ENCODE measurements around the gene UIMC1.
"Not testable (repeated sequence)": the region's sequence is repeated elsewhere in the genome, so short reads cannot be mapped to it uniquely, and the experiment has no call there.

Gene UIMC1

DNA sequence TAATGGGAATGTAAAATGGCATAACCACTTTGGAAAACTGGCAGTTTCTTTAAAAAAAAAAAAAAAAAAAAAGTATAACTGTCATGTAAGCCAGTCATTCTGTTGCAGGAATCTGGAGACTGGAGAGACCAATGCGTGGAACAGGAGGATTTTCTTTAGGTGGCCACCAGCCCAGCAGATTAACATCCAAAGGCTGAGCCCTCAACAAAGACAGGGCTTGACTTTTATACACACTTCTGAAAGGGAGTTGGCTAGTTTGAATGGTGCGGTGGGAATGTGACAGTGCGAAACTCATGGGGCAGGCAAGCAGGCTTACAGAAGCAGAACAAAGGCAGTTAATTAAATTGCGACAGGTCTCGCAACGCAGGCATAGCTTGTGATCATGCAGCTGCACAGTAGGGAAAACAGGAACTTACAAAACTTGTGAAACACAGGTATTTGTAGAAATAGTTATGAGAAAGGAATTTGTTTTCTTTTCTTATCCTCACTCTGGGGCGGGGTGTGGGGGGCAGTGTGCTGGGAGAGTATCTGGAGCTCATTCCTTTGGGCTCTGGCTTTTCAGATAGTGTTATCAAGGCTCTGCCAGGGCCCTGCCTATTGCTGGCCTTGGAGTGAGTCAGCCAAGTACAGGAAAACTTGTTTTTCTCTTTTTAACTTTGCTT lies 12.0 kb downstream of the UIMC1 start:
- Histone ChIP-seq H3K36me3 (ENCODE audit: insufficient read depth, low read length) (no peaks in the 10 kb centered on the region), H3F3A (ENCODE audit: low read depth) (no peaks in the 10 kb centered on the region), H3K4me2 (ENCODE audit: low read depth, low read length, poor library complexity, severe bottlenecking) (no peak overlapping the region), H3K79me2 (ENCODE audit: insufficient read depth, low read length) (peaks cover 81% of the 10 kb centered on the region; the same call in 1 of the 2 replicates), H3K4me1 (ENCODE audit: insufficient read depth, low read length, poor library complexity, severe bottlenecking) (peaks cover 5% of the 10 kb centered on the region), H2AFZ (ENCODE audit: low read length) (no peak overlapping the region), H3K4me3 (ENCODE audit: low read length, poor library complexity, severe bottlenecking) (no peak overlapping the region), H3K9me2 (replicated peaks; ENCODE audit: low read depth, low read length) (no peaks in the 10 kb centered on the region), H3K9me3 (ENCODE audit: insufficient read depth, low read depth, low read length) (no peaks in the 10 kb centered on the region), H3K9ac (ENCODE audit: low read depth, low read length, poor library complexity, severe bottlenecking) (no peak overlapping the region), H4K20me1 (ENCODE audit: insufficient read depth, low read length, poor library complexity, severe bottlenecking) (peaks cover 15% of the 10 kb centered on the region), H3K27me3 (ENCODE audit: insufficient read depth, low read length, poor library complexity, severe bottlenecking) (no peaks in the 10 kb centered on the region)
- TF ChIP-seq, protein P1, sequence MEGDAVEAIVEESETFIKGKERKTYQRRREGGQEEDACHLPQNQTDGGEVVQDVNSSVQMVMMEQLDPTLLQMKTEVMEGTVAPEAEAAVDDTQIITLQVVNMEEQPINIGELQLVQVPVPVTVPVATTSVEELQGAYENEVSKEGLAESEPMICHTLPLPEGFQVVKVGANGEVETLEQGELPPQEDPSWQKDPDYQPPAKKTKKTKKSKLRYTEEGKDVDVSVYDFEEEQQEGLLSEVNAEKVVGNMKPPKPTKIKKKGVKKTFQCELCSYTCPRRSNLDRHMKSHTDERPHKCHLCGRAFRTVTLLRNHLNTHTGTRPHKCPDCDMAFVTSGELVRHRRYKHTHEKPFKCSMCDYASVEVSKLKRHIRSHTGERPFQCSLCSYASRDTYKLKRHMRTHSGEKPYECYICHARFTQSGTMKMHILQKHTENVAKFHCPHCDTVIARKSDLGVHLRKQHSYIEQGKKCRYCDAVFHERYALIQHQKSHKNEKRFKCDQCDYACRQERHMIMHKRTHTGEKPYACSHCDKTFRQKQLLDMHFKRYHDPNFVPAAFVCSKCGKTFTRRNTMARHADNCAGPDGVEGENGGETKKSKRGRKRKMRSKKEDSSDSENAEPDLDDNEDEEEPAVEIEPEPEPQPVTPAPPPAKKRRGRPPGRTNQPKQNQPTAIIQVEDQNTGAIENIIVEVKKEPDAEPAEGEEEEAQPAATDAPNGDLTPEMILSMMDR (conservative IDR thresholded peaks at IDR 0.05; ENCODE audit: low read length) = no peak
- no peak for TF ChIP-seq EZH2phosphoT487 (IDR thresholded peaks at IDR 0.05; ENCODE audit: borderline replicate concordance)

DNA sequence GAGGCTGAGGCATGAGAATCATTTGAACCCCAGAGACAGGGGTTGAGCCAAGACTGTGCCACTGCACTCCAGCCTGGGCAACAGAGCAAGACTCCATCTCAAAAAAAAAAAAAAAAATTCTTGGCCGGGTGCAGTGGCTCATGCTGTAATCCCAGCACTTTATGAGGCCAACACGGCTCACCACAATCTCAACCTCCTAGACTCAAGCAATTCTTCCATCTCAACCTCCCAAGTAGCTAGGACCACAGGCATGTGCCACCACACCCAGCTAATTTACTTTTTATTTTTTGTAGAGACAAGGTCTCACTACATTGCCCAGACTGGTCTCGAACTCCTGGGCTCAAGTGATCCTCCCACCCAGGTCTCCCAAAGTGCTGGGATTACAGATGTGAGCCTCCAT lies 13.5 kb downstream of the UIMC1 start:
- Histone ChIP-seq H4K20me1 (ENCODE audit: insufficient read depth, low read length, poor library complexity, severe bottlenecking) (peaks cover 19% of the 10 kb centered on the region), H3K79me2 (ENCODE audit: insufficient read depth, low read length) (peaks cover 85% of the 10 kb centered on the region; the same call in 1 of the 2 replicates)
- not testable (repeated sequence) for H2AFZ ChIP-seq (ENCODE audit: low read length); H3K4me3 ChIP-seq (ENCODE audit: low read length, poor library complexity, severe bottlenecking); H3K9ac ChIP-seq (ENCODE audit: low read depth, low read length, poor library complexity, severe bottlenecking); H3K27me3 ChIP-seq (ENCODE audit: insufficient read depth, low read length, poor library complexity, severe bottlenecking); H3K9me3 ChIP-seq (ENCODE audit: insufficient read depth, low read depth, low read length); H3K4me2 ChIP-seq (ENCODE audit: low read depth, low read length, poor library complexity, severe bottlenecking); H3K9me2 ChIP-seq (replicated peaks; ENCODE audit: low read depth, low read length); H3F3A ChIP-seq (ENCODE audit: low read depth); H3K4me1 ChIP-seq (ENCODE audit: insufficient read depth, low read length, poor library complexity, severe bottlenecking); H3K36me3 ChIP-seq (ENCODE audit: insufficient read depth, low read length)

DNA sequence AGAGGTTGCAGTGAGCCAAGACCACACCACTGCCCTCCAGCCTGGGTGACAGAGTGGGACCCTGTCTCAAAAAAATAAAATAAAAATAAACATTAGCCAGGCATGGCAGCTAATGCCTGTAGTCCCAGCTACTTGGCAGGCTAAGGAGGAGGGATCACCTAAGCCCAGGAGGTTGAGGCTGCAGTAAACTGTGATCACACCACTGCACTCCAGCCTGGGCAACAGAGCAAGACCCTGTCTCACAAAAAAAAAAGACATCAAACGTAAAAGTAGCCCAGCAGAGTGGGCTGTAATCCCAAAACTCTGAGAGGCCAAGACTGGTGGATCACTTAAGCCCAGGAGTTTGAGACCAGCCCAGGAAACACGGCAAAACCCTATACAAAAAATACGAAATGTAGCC lies 19.0 kb downstream of the UIMC1 start:
- Histone ChIP-seq H3K4me1 (ENCODE audit: insufficient read depth, low read length, poor library complexity, severe bottlenecking) (no peaks in the 10 kb centered on the region), H3F3A (ENCODE audit: low read depth) (no peaks in the 10 kb centered on the region), H4K20me1 (ENCODE audit: insufficient read depth, low read length, poor library complexity, severe bottlenecking) (peaks cover 17% of the 10 kb centered on the region), H3K4me2 (ENCODE audit: low read depth, low read length, poor library complexity, severe bottlenecking) (no peak overlapping the region), H3K9me2 (replicated peaks; ENCODE audit: low read depth, low read length) (no peaks in the 10 kb centered on the region), H3K9me3 (ENCODE audit: insufficient read depth, low read depth, low read length) (no peaks in the 10 kb centered on the region), H2AFZ (ENCODE audit: low read length) (no peak overlapping the region), H3K27me3 (ENCODE audit: insufficient read depth, low read length, poor library complexity, severe bottlenecking) (no peaks in the 10 kb centered on the region), H3K9ac (ENCODE audit: low read depth, low read length, poor library complexity, severe bottlenecking) (no peak overlapping the region), H3K4me3 (ENCODE audit: low read length, poor library complexity, severe bottlenecking) (no peak overlapping the region), H3K36me3 (ENCODE audit: insufficient read depth, low read length) (no peaks in the 10 kb centered on the region), H3K79me2 (ENCODE audit: insufficient read depth, low read length) (peaks cover 51% of the 10 kb centered on the region; the same call in 1 of the 2 replicates)
- no peak for TF ChIP-seq EZH2phosphoT487 (IDR thresholded peaks at IDR 0.05; ENCODE audit: borderline replicate concordance)
- TF ChIP-seq, protein P1 (conservative IDR thresholded peaks at IDR 0.05; ENCODE audit: low read length) = no peak

DNA sequence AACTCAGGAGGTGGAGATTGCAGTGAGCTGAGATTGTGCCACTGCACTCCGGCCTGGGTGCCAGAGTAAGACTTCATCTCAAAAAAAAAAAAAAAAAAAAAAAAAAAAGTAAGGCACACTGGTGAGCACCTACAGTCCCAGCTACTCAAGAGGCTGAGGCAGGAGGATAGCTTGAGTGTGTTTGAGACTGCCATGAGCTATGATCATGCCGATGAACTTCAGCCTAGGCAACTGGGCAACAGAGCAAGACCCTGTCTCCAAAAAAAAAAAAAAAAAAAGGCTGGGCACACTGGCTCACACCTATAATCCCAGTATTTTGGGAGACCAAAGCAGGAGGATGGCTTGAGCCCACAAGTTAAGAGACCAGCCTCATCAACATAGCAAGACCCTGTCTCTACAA lies 20.3 kb downstream of the UIMC1 start:
- Histone ChIP-seq H2AFZ (ENCODE audit: low read length) (no peak overlapping the region), H3K4me3 (ENCODE audit: low read length, poor library complexity, severe bottlenecking) (no peak overlapping the region), H3K4me1 (ENCODE audit: insufficient read depth, low read length, poor library complexity, severe bottlenecking) (no peaks in the 10 kb centered on the region), H3F3A (ENCODE audit: low read depth) (no peaks in the 10 kb centered on the region), H3K27me3 (ENCODE audit: insufficient read depth, low read length, poor library complexity, severe bottlenecking) (no peaks in the 10 kb centered on the region), H3K9me3 (ENCODE audit: insufficient read depth, low read depth, low read length) (no peaks in the 10 kb centered on the region), H3K79me2 (ENCODE audit: insufficient read depth, low read length) (peaks cover 39% of the 10 kb centered on the region; the same call in 1 of the 2 replicates), H3K36me3 (ENCODE audit: insufficient read depth, low read length) (peaks cover 12% of the 10 kb centered on the region; the same call in 1 of the 2 replicates), H3K9ac (ENCODE audit: low read depth, low read length, poor library complexity, severe bottlenecking) (no peak overlapping the region), H3K9me2 (replicated peaks; ENCODE audit: low read depth, low read length) (no peaks in the 10 kb centered on the region), H3K4me2 (ENCODE audit: low read depth, low read length, poor library complexity, severe bottlenecking) (no peak overlapping the region), H4K20me1 (ENCODE audit: insufficient read depth, low read length, poor library complexity, severe bottlenecking) (peaks cover 17% of the 10 kb centered on the region)
- TF ChIP-seq EZH2phosphoT487 (IDR thresholded peaks at IDR 0.05; ENCODE audit: borderline replicate concordance) = no peak
- TF ChIP-seq, protein P1 (conservative IDR thresholded peaks at IDR 0.05; ENCODE audit: low read length) = no peak
